H1 (cell line): ENCODE data around the gene TMPRSS4. TPM values are rescaled to one million over a fixed set of nuclear protein-coding genes. Genes with fewer than 3 reads are reported as not detected.

Source experiments
- CTCF ChIA-PET: fragments of 300-600 bp; sonication (Branson Sonifier 250); formaldehyde crosslinking; loops from one replicate; lab custom pipeline; 2021; ENCODE audit not compliant: partially characterized antibody; lab: Charles Lee
- POLR2A ChIA-PET: fragments of 300-600 bp; sonication (Branson Sonifier 250); formaldehyde crosslinking; loops from one replicate; lab custom pipeline; 2021; ENCODE audit warnings: inconsistent platforms; ENCODE audit not compliant: partially characterized antibody; lab: Charles Lee
- DNase-seq, 2 experiments: peaks; one replicate each; pipeline versions ENCODE4 v3.0.0 to v3.0.0-alpha.2; 2010 to 2022; ENCODE audit warnings: low spot score in 2 of 2, low read depth in 1 of 2, mixed read lengths in 1 of 2
- FAIRE-seq: peaks from 2 replicates; lab custom pipeline; 2011; peaks lifted over from hg19 to GRCh38; lab: Jason Lieb, UNC
- H2AFZ ChIP-seq: 2 replicates; pipeline ENCODE4 v1.8.1; 2012; ENCODE audit warnings: low read length, inconsistent platforms
- H2AK5ac ChIP-seq: 2 replicates; pipeline ENCODE4 v1.6.1; 2013; ENCODE audit warnings: low read depth, low read length
- H2BK120ac ChIP-seq: replicated peaks from 2 replicates; pipeline ENCODE3; 2013; ENCODE audit warnings: low read depth, low read length, inconsistent platforms
- H2BK12ac ChIP-seq: 2 replicates; pipeline ENCODE4 v1.6.1; 2013; ENCODE audit warnings: low read depth, low read length
- H2BK15ac ChIP-seq: 2 replicates; pipeline ENCODE4 v1.6.1; 2013; ENCODE audit warnings: low read length
- H2BK20ac ChIP-seq: 2 replicates; pipeline ENCODE4 v1.6.1; 2013; ENCODE audit warnings: low read length
- H2BK5ac ChIP-seq: 2 replicates; pipeline ENCODE4 v1.6.1; 2013; ENCODE audit warnings: low read depth, low read length
- H3K14ac ChIP-seq: 2 replicates; pipeline ENCODE4 v1.6.1; 2013; ENCODE audit warnings: inconsistent platforms; ENCODE audit not compliant: insufficient read length
- H3K18ac ChIP-seq: 2 replicates; pipeline ENCODE4 v1.6.1; 2013; ENCODE audit warnings: low read length; ENCODE audit errors: extremely low read depth
- H3K23ac ChIP-seq: 2 replicates; pipeline ENCODE4 v1.6.1; 2013; ENCODE audit warnings: inconsistent platforms; ENCODE audit not compliant: insufficient read length
- H3K23me2 ChIP-seq: 2 replicates; pipeline ENCODE4 v1.6.1; 2013; ENCODE audit warnings: low read depth, low read length
- H3K27ac ChIP-seq: 2 replicates; pipeline ENCODE4 v1.6.1; 2011; ENCODE audit warnings: low read depth, low read length, inconsistent platforms
- H3K27me3 ChIP-seq, 4 experiments: replicated peaks in 1 of 4; 1 replicate in 1 of 4; 2 replicates in 3 of 4; pipeline versions ENCODE4 v1.6.1 to v1.8.1; 2011 to 2013; ENCODE audit warnings: low read length in 3 of 4, mild to moderate bottlenecking in 3 of 4, inconsistent platforms in 2 of 4, mixed read lengths in 2 of 4, moderate library complexity in 1 of 4; ENCODE audit not compliant: control insufficient read depth in 3 of 4, insufficient read depth in 3 of 4; ENCODE audit errors: extremely low read depth in 1 of 4
- H3K36me3 ChIP-seq, 4 experiments: 2 replicates each; pipeline versions ENCODE4 v1.6.1 to v1.8.1; 2011 to 2013; ENCODE audit warnings: mild to moderate bottlenecking in 4 of 4, low read length in 3 of 4, moderate library complexity in 2 of 4, control low read depth in 1 of 4, inconsistent platforms in 1 of 4; ENCODE audit not compliant: insufficient read depth in 4 of 4, control insufficient read depth in 2 of 4
- H3K4ac ChIP-seq: replicated peaks from 2 replicates; pipeline ENCODE3; 2013; ENCODE audit warnings: low read length, low read depth, mixed read lengths, inconsistent platforms; ENCODE audit not compliant: insufficient read length
- H3K4me1 ChIP-seq, 4 experiments: replicated peaks in 1 of 4; 1 replicate in 1 of 4; 2 replicates in 3 of 4; pipeline versions ENCODE4 v1.6.1 to v1.8.1; 2011 to 2013; ENCODE audit warnings: low read length in 3 of 4, inconsistent platforms in 2 of 4, mixed read lengths in 1 of 4; ENCODE audit not compliant: insufficient read depth in 4 of 4, control insufficient read depth in 3 of 4
- H3K4me2 ChIP-seq, 2 experiments: 2 replicates each; pipeline versions ENCODE4 v1.6.1 to v1.8.1; 2011 to 2013; ENCODE audit warnings: low read depth in 2 of 2, low read length in 2 of 2, control low read depth in 1 of 2, inconsistent platforms in 1 of 2, mild to moderate bottlenecking in 1 of 2; ENCODE audit not compliant: insufficient read depth in 1 of 2
- H3K4me3 ChIP-seq, 4 experiments: fragments of 200-600, 300-600 bp in 1 of 4; sonication (generic), shearing (Covaris generic), sonication (Bioruptor Twin) in 1 of 4; 2 replicates each; pipeline versions ENCODE4 v1.5.1 to v1.8.1; 2011 to 2016; ENCODE audit warnings: low read length in 4 of 4, low read depth in 3 of 4, control low read depth in 2 of 4, inconsistent platforms in 2 of 4, mild to moderate bottlenecking in 2 of 4, mixed read lengths in 1 of 4, moderate library complexity in 1 of 4; ENCODE audit not compliant: insufficient read depth in 2 of 4; ENCODE audit errors: extremely low read depth in 1 of 4
- H3K56ac ChIP-seq: replicated peaks from 2 replicates; pipeline ENCODE3; 2013; ENCODE audit warnings: low read depth, mild to moderate bottlenecking, mixed read lengths, low read length, inconsistent platforms; ENCODE audit not compliant: insufficient read length
- H3K79me1 ChIP-seq: 2 replicates; pipeline ENCODE4 v1.6.1; 2013; ENCODE audit warnings: low read depth, low read length, control low read depth
- H3K79me2 ChIP-seq, 2 experiments: 2 replicates each; pipeline versions ENCODE4 v1.6.1 to v1.8.1; 2012 to 2013; ENCODE audit warnings: low read length in 2 of 2, mild to moderate bottlenecking in 2 of 2, inconsistent platforms in 1 of 2; ENCODE audit not compliant: insufficient read depth in 2 of 2, control insufficient read depth in 1 of 2
- H3K9ac ChIP-seq, 4 experiments: replicated peaks in 1 of 4; 1 replicate in 1 of 4; 2 replicates in 3 of 4; pipeline versions ENCODE4 v1.6.1 to v1.8.1; 2011 to 2013; ENCODE audit warnings: low read depth in 3 of 4, low read length in 3 of 4, control low read depth in 2 of 4, mild to moderate bottlenecking in 2 of 4, moderate library complexity in 2 of 4, inconsistent platforms in 1 of 4; ENCODE audit errors: extremely low read depth in 1 of 4
- H3K9me3 ChIP-seq, 2 experiments: 2 replicates each; pipeline versions ENCODE4 v1.6.1 to v1.8.1; 2012 to 2013; ENCODE audit warnings: mild to moderate bottlenecking in 2 of 2, moderate library complexity in 2 of 2, control low read depth in 1 of 2, inconsistent platforms in 1 of 2, low read depth in 1 of 2, low read length in 1 of 2, mixed read lengths in 1 of 2; ENCODE audit not compliant: insufficient read depth in 2 of 2
- H4K20me1 ChIP-seq, 2 experiments: replicated peaks in 1 of 2; 2 replicates each; pipeline versions ENCODE3 to v1.8.1; 2011 to 2013; ENCODE audit warnings: inconsistent platforms in 2 of 2, low read length in 2 of 2, mild to moderate bottlenecking in 1 of 2; ENCODE audit not compliant: insufficient read depth in 2 of 2, control insufficient read depth in 1 of 2
- H4K5ac ChIP-seq: 2 replicates; pipeline ENCODE4 v1.6.1; 2013; ENCODE audit warnings: low read length, low read depth, mixed read lengths, inconsistent platforms; ENCODE audit not compliant: insufficient read length
- H4K8ac ChIP-seq: 2 replicates; pipeline ENCODE4 v1.8.0; 2013; ENCODE audit warnings: mild to moderate bottlenecking, moderate library complexity, low read length, inconsistent platforms; ENCODE audit not compliant: insufficient read depth; ENCODE audit errors: extremely low read depth
- H4K91ac ChIP-seq: replicated peaks from 2 replicates; pipeline ENCODE3; 2013; ENCODE audit warnings: low read length, mixed read lengths, inconsistent platforms; ENCODE audit not compliant: insufficient read length
- ATF3 ChIP-seq: IDR thresholded peaks from 2 replicates; pipeline ENCODE4 v1.6.1; 2011; ENCODE audit warnings: low read depth, mild to moderate bottlenecking, low read length; ENCODE audit not compliant: insufficient read depth
- EZH2 ChIP-seq: fragments of 200-600 bp; sonication (generic); IDR thresholded peaks from 2 replicates; pipeline ENCODE4 v1.7.1; 2012; ENCODE audit warnings: low read depth, mild to moderate bottlenecking, moderate library complexity, low read length, inconsistent platforms; ENCODE audit not compliant: severe bottlenecking
- HDAC2 ChIP-seq, 2 experiments: fragments of 300-600 bp in 1 of 2; sonication (generic) in 1 of 2; IDR thresholded peaks; 2 replicates each; pipeline ENCODE4 v1.6.1; 2011 to 2012; ENCODE audit warnings: low read depth in 2 of 2, low read length in 2 of 2, mild to moderate bottlenecking in 2 of 2, moderate library complexity in 2 of 2, borderline replicate concordance in 1 of 2, inconsistent platforms in 1 of 2
- KDM4A ChIP-seq: IDR thresholded peaks from one replicate; pipeline ENCODE4 v1.7.1; 2012; ENCODE audit warnings: low read depth, mild to moderate bottlenecking, moderate library complexity, low read length, inconsistent platforms; ENCODE audit not compliant: severe bottlenecking
- PHF8 ChIP-seq: fragments of 200-600 bp; sonication (generic); conservative IDR thresholded peaks from 2 replicates; pipeline ENCODE4 v1.7.1; 2012; ENCODE audit warnings: low read depth, mild to moderate bottlenecking, inconsistent platforms, low read length, moderate library complexity
- POU5F1 ChIP-seq: IDR thresholded peaks from 2 replicates; pipeline ENCODE4 v1.6.1; 2011; ENCODE audit warnings: low read depth, mild to moderate bottlenecking, low read length, moderate library complexity
- RBBP5 ChIP-seq: IDR thresholded peaks from 2 replicates; pipeline ENCODE4 v1.7.1; 2012; ENCODE audit warnings: low read depth, mild to moderate bottlenecking, inconsistent platforms, low read length, moderate library complexity, borderline replicate concordance
- TBP ChIP-seq: IDR thresholded peaks from 2 replicates; pipeline ENCODE4 v1.6.1; 2011; ENCODE audit warnings: low read depth, low read length, improper control_type of control experiment
- YY1 ChIP-seq: IDR thresholded peaks from 2 replicates; pipeline ENCODE4 v1.6.1; 2011; ENCODE audit warnings: low read depth, mild to moderate bottlenecking, low read length
- whole genome bisulfite sequencing, 2 experiments: shearing (Covaris generic) in 1 of 2; methylation state at CpG; one replicate each; pipeline versions ENCODE4 v1.1.6 to v1.1.7; 2013 to 2015; ENCODE audit warnings: low lambda C conversion rate in 2 of 2, mixed read lengths in 2 of 2, inconsistent platforms in 1 of 2, low coverage in 1 of 2, missing lambda C conversion rate in 1 of 2; ENCODE audit not compliant: insufficient replicate concordance in 2 of 2, insufficient coverage in 1 of 2, insufficient read length in 1 of 2; ENCODE audit errors: extremely low coverage in 1 of 2, missing lambda C conversion rate in 1 of 2; 5-methylcytosine and 5-hydroxymethylcytosine counted together
- polyA plus RNA-seq, 7 experiments: library from polyadenylated mRNA; depleted of rRNA in 3 of 7; stranded (reverse) in 5 of 7; unstranded in 2 of 7; fragments of >200 nt in 5 of 7; fragments of 200-250 nt in 2 of 7; gene quantifications; 1 replicate in 5 of 7; 2 replicates in 1 of 7; 4 replicates in 1 of 7; pipeline versions ENCODE4 v1.2.1 to v1.2.3, GENCODE V29; 2011 to 2013; ENCODE audit warnings: missing spikeins in 2 of 7, mixed read lengths in 2 of 7
- total RNA-seq: library from RNA; stranded (reverse); fragmentation: NEBNext Ultra II Directional; extraction: Animal tissue kit (Norgen Biotek cat#: 25700); gene quantifications from 2 replicates; pipeline ENCODE4 v1.2.1, GENCODE V29; 2021

TMPRSS4 gene
- total and polyA plus RNA-seq, 2 of the 8 experiments (the other 6 are each of a cell fraction or from before 2014, with no cell fraction given): 0.11 to 0.58 TPM

GRCh38 chr11:118155776-118156530 is 79.1 kb downstream of the TMPRSS4 start:
- H2BK20ac ChIP-seq: peak overlapping the region; percentile 43
- peaks cover 27% of the 10 kb centered on the region for H3K23me2 ChIP-seq
- H3K4me2 ChIP-seq: peak overlapping the region; percentile 76 to 91
- no peak overlapping the region for H3K4ac ChIP-seq
- no peak overlapping the region for H3K56ac ChIP-seq
- H2BK12ac ChIP-seq: peak overlapping the region; percentile 87; the same call in 1 of the 2 replicates
- H3K18ac ChIP-seq: peak overlapping the region; percentile 26; the same call in 1 of the 2 replicates
- DNase-seq (no peak), FAIRE-seq (no peak)
- peaks cover 31 to 86% (median 78%) of the 10 kb centered on the region in 4 experiments for H3K27me3 ChIP-seq
- H4K8ac ChIP-seq: no peak overlapping the region
- no peaks in the 10 kb centered on the region for H3K9me3 ChIP-seq
- H2BK15ac ChIP-seq: peak overlapping the region; percentile 81; the same call in 1 of the 2 replicates
- POLR2A ChIA-PET: interaction anchor here (1.0 to 3.3 kb wide), 6 partner anchors 9 to 24 kb away, joined by 3 to 16 read pairs (median 6); no protein-coding TSS in a partner anchor
- H2AFZ ChIP-seq: no peak overlapping the region
- no peak overlapping the region; the same call in 1 of the 2 replicates for H2BK5ac ChIP-seq
- no peak overlapping the region for H3K14ac ChIP-seq
- H3K23ac ChIP-seq: no peak overlapping the region
- H3K4me3 ChIP-seq: peak overlapping the region; percentile 14 to 56 (median 32); a peak in 5 of 8 replicates
- H3K79me2 ChIP-seq: no peaks in the 10 kb centered on the region
- 26% methylated on average over 11 of the region's 11 CpGs; no CpG with 5 or more reads in 1 of the 2 experiments for WGBS, 2 experiments
- H3K36me3 ChIP-seq: no peaks in the 10 kb centered on the region
- no peak overlapping the region for H4K5ac ChIP-seq
- no peak overlapping the region for H3K27ac ChIP-seq
- H3K79me1 ChIP-seq: no peaks in the 10 kb centered on the region
- H2BK120ac ChIP-seq: no peak overlapping the region
- CTCF ChIA-PET: interaction anchor here (0.7 to 7.4 kb wide), 13 partner anchors 8 to 413 kb away, joined by 3 to 170 read pairs (median 5); partner anchors contain the start of gene SCN2B
- peak overlapping the region; percentile 60; the same call in 1 of the 2 replicates for H2AK5ac ChIP-seq
- peak overlapping the region; percentile 36 for H4K91ac ChIP-seq
- H3K9ac ChIP-seq: no peak overlapping the region
- H3K4me1 ChIP-seq: peaks cover 4 to 58% (median 43%) of the 10 kb centered on the region in 4 experiments
- H4K20me1 ChIP-seq: no peaks in the 10 kb centered on the region
- TF ChIP-seq EZH2: peak; percentile 46
- no peak for TF ChIP-seq PHF8
- no peak for TF ChIP-seq ATF3
- TF ChIP-seq YY1: 0 out of 2 replicates have a peak, but pooled peaks have one; percentile 14
- TF ChIP-seq TBP: no peak
- no peak for TF ChIP-seq KDM4A
- peak; percentile 47; the same call in 1 of the 2 replicates for TF ChIP-seq RBBP5
- TF ChIP-seq HDAC2 (IDR thresholded peaks at IDR 0.05; ENCODE audit: borderline replicate concordance in 1 of 2, low read depth in 2 of 2, low read length in 2 of 2): no peak
- TF ChIP-seq POU5F1: no peak
